SK-N-SH treated with all-trans-retinoic acid at 6 μM for 48 hours (cell line): ENCODE results near the gene DEFB123.
"Not testable (repeated sequence)": the region's sequence is repeated elsewhere in the genome, so short reads cannot be mapped to it uniquely, and the experiment has no call there.

Experiments
- ATAC-seq: fragments of 200-7000 bp; cut with Tn5 transposase; 3 replicates; pipeline ENCODE4 v1.9.1; 2020; ENCODE audit warnings: mild to moderate bottlenecking, moderate library complexity
- ARNTL ChIP-seq: fragments of 450-650 bp; formaldehyde crosslinking; IDR thresholded peaks from 2 replicates; pipeline ENCODE4 v1.5.0; 2020; ENCODE audit warnings: low read depth, mild to moderate bottlenecking, moderate library complexity, borderline replicate concordance
- BACH2 ChIP-seq: fragments of 250-450 bp; sonication (Bioruptor Pico); IDR thresholded peaks from 2 replicates; pipeline ENCODE4 v1.9.0; 2021; ENCODE audit warnings: mild to moderate bottlenecking, borderline replicate concordance
- CSDC2 ChIP-seq: fragments of 250-450 bp; sonication (Bioruptor Pico); IDR thresholded peaks from 2 replicates; pipeline ENCODE4 v1.5.0; 2020; ENCODE audit warnings: mild to moderate bottlenecking, moderate library complexity
- GLIS3 ChIP-seq: fragments of 250-450 bp; sonication (Bioruptor Pico); IDR thresholded peaks from 2 replicates; pipeline ENCODE4 v1.5.0; 2020; ENCODE audit warnings: mild to moderate bottlenecking, moderate library complexity
- ISL1 ChIP-seq: fragments of 250-450 bp; sonication (Bioruptor Pico); IDR thresholded peaks from 2 replicates; pipeline ENCODE4 v2.1.2; 2022; ENCODE audit warnings: mild to moderate bottlenecking, moderate library complexity
- OSR1 ChIP-seq: fragments of 250-450 bp; sonication (Bioruptor Pico); IDR thresholded peaks from 2 replicates; pipeline ENCODE4 v1.8.0; 2022; ENCODE audit warnings: moderate library complexity, mild to moderate bottlenecking, inconsistent platforms
- PPARA ChIP-seq: fragments of 250-450 bp; sonication (Bioruptor Pico); IDR thresholded peaks from 2 replicates; pipeline ENCODE4 v1.5.0; 2020; ENCODE audit warnings: mild to moderate bottlenecking, borderline replicate concordance
- RARB ChIP-seq: fragments of 250-450 bp; sonication (Bioruptor Pico); IDR thresholded peaks from 2 replicates; pipeline ENCODE4 v1.8.0; 2021; ENCODE audit warnings: mild to moderate bottlenecking, moderate library complexity
- TCF4 ChIP-seq: fragments of 250-450 bp; sonication (Bioruptor Pico); IDR thresholded peaks from 2 replicates; pipeline ENCODE4 v1.8.0; 2021; ENCODE audit warnings: mild to moderate bottlenecking, moderate library complexity, borderline replicate concordance
- TOX ChIP-seq: fragments of 250-450 bp; sonication (Bioruptor Pico); IDR thresholded peaks from 2 replicates; pipeline ENCODE4 v1.8.0; 2021; ENCODE audit warnings: mild to moderate bottlenecking, moderate library complexity, borderline replicate concordance
- ZFP3 ChIP-seq: fragments of 250-450 bp; sonication (Bioruptor Pico); IDR thresholded peaks from 2 replicates; pipeline ENCODE4 v1.5.0; 2020; ENCODE audit warnings: mild to moderate bottlenecking, moderate library complexity
- ZFP30 ChIP-seq: fragments of 450-650 bp; formaldehyde crosslinking; IDR thresholded peaks from 2 replicates; pipeline ENCODE4 v1.5.0; 2022; ENCODE audit warnings: mild to moderate bottlenecking, moderate library complexity
- ZNF565 ChIP-seq: fragments of 450-650 bp; formaldehyde crosslinking; conservative IDR thresholded peaks from 2 replicates; pipeline ENCODE4 v1.5.0; 2020; ENCODE audit warnings: low read depth, mild to moderate bottlenecking, moderate library complexity
- ZNF70 ChIP-seq: fragments of 450-650 bp; formaldehyde crosslinking; IDR thresholded peaks from 2 replicates; pipeline ENCODE4 v1.5.0; 2020; ENCODE audit warnings: mild to moderate bottlenecking, moderate library complexity
- ZNF8 ChIP-seq: fragments of 450-650 bp; formaldehyde crosslinking; IDR thresholded peaks from 2 replicates; pipeline ENCODE4 v1.5.0; 2020; ENCODE audit warnings: mild to moderate bottlenecking, moderate library complexity
- TF ChIP-seq, protein P1 (sequence below): fragments of 250-450 bp; sonication (Bioruptor Pico); IDR thresholded peaks from 2 replicates; pipeline ENCODE4 v1.5.1; 2020; ENCODE audit warnings: low read depth, mild to moderate bottlenecking, moderate library complexity
- TF ChIP-seq, protein P2 (sequence below): fragments of 250-450 bp; sonication (Bioruptor Pico); IDR thresholded peaks from 2 replicates; pipeline ENCODE4 v1.5.1; 2021; ENCODE audit warnings: mild to moderate bottlenecking, moderate library complexity
- TF ChIP-seq, protein P3 (sequence below): fragments of 250-450 bp; sonication (Bioruptor Pico); IDR thresholded peaks from 2 replicates; pipeline ENCODE4 v1.8.0; 2020; ENCODE audit warnings: mild to moderate bottlenecking, moderate library complexity, borderline replicate concordance
- TF ChIP-seq, protein P4 (sequence below): fragments of 250-450 bp; sonication (Bioruptor Pico); IDR thresholded peaks from 2 replicates; pipeline ENCODE4 v1.5.0; 2020; ENCODE audit warnings: mild to moderate bottlenecking, moderate library complexity

The DEFB123 gene

DNA sequence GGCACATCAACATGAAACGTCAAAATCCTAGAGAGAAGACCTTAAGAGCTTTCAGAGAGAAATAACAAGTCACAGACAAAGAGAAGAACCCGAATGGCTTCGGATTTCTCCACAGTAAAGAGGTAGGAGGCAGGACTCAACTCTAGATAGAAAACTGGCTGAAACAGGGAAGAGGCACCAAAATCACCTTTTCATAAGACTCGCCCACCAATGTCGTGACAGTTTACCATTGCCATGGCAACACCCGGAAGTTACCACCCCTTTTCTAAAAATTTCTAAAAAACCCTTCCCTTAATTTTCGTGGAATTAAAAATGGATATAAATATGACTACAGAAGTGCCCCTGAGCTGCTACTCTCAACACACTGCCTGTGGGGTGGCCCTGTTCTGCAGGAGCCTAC lies 22.1 kb upstream of the DEFB123 start (continued):
- TF ChIP-seq, protein P1, sequence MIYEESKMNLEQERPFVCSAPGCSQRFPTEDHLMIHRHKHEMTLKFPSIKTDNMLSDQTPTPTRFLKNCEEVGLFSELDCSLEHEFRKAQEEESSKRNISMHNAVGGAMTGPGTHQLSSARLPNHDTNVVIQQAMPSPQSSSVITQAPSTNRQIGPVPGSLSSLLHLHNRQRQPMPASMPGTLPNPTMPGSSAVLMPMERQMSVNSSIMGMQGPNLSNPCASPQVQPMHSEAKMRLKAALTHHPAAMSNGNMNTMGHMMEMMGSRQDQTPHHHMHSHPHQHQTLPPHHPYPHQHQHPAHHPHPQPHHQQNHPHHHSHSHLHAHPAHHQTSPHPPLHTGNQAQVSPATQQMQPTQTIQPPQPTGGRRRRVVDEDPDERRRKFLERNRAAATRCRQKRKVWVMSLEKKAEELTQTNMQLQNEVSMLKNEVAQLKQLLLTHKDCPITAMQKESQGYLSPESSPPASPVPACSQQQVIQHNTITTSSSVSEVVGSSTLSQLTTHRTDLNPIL, result no peak
- TF ChIP-seq ZNF8 (CRISPR knock-in tag) (no peak), RARB (no peak)
- TF ChIP-seq, protein P2, sequence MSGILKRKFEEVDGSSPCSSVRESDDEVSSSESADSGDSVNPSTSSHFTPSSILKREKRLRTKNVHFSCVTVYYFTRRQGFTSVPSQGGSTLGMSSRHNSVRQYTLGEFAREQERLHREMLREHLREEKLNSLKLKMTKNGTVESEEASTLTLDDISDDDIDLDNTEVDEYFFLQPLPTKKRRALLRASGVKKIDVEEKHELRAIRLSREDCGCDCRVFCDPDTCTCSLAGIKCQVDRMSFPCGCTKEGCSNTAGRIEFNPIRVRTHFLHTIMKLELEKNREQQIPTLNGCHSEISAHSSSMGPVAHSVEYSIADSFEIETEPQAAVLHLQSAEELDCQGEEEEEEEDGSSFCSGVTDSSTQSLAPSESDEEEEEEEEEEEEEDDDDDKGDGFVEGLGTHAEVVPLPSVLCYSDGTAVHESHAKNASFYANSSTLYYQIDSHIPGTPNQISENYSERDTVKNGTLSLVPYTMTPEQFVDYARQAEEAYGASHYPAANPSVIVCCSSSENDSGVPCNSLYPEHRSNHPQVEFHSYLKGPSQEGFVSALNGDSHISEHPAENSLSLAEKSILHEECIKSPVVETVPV (CRISPR knock-in tag), result no peak

DNA sequence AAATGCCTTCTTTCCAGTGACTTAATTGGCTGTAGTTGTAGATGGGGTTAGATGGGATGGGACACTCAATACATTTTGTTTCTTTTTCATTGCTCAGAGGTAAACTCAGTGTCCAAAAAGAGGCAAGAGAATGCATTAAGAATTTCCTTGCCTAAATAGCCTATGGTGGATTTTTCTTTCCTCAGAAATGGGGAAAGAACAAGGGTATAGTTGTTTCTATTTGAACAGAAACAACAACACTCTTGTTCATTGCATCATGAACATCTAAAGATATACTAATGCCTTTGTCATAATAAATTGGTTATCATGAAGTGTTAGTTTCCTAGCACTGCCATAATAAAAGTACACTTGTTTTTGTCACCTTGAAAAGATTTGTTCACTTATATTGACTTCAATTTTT lies 14.6 kb upstream of the DEFB123 start:
- TF ChIP-seq ARNTL (CRISPR knock-in tag) (no peak), GLIS3 (CRISPR knock-in tag) (no peak), BACH2 (no peak), PPARA (CRISPR knock-in tag) (no peak), ZNF70 (no peak), ISL1 (CRISPR knock-in tag) (no peak), CSDC2 (CRISPR knock-in tag) (no peak)
- TF ChIP-seq, protein P2 (CRISPR knock-in tag), result no peak
- TF ChIP-seq, protein P1, result no peak
- TF ChIP-seq, protein P3, sequence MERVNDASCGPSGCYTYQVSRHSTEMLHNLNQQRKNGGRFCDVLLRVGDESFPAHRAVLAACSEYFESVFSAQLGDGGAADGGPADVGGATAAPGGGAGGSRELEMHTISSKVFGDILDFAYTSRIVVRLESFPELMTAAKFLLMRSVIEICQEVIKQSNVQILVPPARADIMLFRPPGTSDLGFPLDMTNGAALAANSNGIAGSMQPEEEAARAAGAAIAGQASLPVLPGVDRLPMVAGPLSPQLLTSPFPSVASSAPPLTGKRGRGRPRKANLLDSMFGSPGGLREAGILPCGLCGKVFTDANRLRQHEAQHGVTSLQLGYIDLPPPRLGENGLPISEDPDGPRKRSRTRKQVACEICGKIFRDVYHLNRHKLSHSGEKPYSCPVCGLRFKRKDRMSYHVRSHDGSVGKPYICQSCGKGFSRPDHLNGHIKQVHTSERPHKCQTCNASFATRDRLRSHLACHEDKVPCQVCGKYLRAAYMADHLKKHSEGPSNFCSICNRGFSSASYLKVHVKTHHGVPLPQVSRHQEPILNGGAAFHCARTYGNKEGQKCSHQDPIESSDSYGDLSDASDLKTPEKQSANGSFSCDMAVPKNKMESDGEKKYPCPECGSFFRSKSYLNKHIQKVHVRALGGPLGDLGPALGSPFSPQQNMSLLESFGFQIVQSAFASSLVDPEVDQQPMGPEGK (CRISPR knock-in tag), result no peak
- TF ChIP-seq, all 23 proteins: peak for 0
- no peak for ATAC-seq

DNA sequence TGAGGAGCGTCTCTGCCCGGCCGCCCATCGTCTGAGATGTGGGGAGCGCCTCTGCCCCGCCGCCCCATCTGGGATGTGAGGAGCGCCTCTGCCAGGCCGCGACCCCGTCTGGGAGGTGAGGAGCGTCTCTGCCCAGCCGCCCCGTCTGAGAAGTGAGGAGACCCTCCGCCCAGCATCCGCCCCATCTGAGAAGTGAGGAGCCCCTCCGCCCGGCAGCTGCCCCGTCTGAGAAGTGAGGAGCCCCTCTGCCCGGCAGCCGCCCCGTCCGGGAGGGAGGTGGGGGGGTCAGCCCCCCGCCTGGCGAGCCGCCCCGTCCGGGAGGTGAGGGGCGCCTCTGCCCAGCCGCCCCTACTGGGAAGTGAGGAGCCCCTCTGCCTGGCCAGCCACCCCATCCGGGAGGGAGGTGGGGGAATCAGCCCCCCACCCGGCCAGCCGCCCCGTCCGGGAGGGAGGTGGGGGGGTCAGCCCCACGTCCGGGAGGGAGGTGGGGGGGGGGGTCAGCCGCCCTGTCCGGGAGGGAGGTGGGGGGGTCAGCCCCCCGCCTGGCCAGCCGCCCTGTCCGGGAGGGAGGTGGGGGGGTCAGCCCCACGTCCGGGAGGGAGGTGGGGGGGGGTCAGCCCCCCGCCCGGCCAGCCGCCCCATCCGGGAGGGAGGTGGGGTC lies 13.4 kb upstream of the DEFB123 start:
- ATAC-seq, result not testable (repeated sequence)

DNA sequence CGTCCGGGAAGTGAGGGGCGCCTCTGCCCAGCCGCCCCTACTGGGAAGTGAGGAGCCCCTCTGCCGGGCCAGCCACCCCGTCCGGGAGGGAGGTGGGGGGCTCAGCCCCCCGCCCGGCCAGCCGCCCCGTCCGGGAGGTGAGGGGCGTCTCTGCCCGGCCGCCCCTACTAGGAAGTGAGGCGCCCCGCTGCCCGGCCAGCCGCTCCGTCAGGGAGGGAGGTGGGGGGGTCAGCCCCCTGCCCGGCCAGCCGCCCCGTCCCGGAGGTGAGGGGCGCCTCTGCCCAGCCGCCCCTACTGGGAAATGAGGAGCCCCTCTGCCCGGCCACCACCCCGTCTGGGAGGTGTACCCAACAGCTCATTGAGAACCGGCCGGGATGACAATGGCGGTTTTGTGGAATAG lies 12.9 kb upstream of the DEFB123 start:
- ATAC-seq, result not testable (repeated sequence)

DNA sequence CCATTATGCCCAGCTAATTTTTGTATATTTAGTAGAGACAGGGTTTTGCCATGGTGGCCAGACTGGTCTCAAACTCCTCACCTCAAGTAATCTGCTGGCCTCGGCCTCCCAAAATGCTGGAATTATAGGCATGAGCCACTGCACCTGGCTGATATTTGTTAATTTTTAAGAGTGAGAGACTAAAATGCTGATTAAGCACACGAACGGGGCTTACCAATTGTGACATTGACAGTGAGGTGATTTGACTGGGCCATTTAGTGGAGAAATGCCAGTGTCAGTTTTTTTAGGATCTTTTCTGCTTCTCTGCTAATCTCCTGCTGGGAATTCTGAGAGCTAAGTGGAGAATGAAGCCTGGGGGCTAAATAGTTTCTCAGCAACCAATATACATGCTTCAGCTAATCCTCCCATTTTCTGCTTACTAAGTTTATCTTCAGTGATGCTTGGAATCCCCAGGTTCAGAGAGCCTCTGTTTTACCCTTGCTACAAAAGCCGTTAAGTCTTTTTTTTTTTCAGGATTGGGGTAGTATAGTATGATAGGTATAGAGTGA lies 9.8 kb upstream of the DEFB123 start:
- TF ChIP-seq ZNF565 (CRISPR knock-in tag) (no peak), CSDC2 (CRISPR knock-in tag) (no peak), ZFP30 (CRISPR knock-in tag) (no peak), OSR1 (CRISPR knock-in tag) (no peak), TOX (no peak), ZFP3 (no peak), TCF4 (CRISPR knock-in tag) (no peak)
- TF ChIP-seq, protein P4, sequence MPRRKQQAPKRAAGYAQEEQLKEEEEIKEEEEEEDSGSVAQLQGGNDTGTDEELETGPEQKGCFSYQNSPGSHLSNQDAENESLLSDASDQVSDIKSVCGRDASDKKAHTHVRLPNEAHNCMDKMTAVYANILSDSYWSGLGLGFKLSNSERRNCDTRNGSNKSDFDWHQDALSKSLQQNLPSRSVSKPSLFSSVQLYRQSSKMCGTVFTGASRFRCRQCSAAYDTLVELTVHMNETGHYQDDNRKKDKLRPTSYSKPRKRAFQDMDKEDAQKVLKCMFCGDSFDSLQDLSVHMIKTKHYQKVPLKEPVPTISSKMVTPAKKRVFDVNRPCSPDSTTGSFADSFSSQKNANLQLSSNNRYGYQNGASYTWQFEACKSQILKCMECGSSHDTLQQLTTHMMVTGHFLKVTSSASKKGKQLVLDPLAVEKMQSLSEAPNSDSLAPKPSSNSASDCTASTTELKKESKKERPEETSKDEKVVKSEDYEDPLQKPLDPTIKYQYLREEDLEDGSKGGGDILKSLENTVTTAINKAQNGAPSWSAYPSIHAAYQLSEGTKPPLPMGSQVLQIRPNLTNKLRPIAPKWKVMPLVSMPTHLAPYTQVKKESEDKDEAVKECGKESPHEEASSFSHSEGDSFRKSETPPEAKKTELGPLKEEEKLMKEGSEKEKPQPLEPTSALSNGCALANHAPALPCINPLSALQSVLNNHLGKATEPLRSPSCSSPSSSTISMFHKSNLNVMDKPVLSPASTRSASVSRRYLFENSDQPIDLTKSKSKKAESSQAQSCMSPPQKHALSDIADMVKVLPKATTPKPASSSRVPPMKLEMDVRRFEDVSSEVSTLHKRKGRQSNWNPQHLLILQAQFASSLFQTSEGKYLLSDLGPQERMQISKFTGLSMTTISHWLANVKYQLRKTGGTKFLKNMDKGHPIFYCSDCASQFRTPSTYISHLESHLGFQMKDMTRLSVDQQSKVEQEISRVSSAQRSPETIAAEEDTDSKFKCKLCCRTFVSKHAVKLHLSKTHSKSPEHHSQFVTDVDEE (CRISPR knock-in tag), result no peak
- TF ChIP-seq, protein P2 (CRISPR knock-in tag), result no peak
- no peak for ATAC-seq
